Activated naive CD8-positive, alpha-beta T cell treated with anti-CD3 and anti-CD28 coated beads, Interleukin-2, amount 50 U/mL, for 16 hours (primary cell): ENCODE measurements around the gene SEC14L1.

ENCODE experiments used
- DNase-seq: peaks from one replicate; pipeline ENCODE4 v3.0.0-alpha.2; 2020; ENCODE audit warnings: low read depth, low spot score

The SEC14L1 gene

GRCh38 chr17:77191244-77191643, 50.5 kb downstream of the SEC14L1 start:
- DNase-seq, result no peak

- DNase-seq, result no peak
Observed at GRCh38 chr17:77193653-77194052, 52.9 kb downstream of the SEC14L1 start.

GRCh38 chr17:77194179-77194578, 53.4 kb downstream of the SEC14L1 start:
- no peak for DNase-seq

- DNase-seq, result no peak
Observed at GRCh38 chr17:77196251-77196650, 55.5 kb downstream of the SEC14L1 start.

GRCh38 chr17:77197115-77197514, 56.3 kb downstream of the SEC14L1 start:
- no peak for DNase-seq

- no peak for DNase-seq
Observed at GRCh38 chr17:77200711-77201110, 59.9 kb downstream of the SEC14L1 start.

- no peak for DNase-seq
Observed at GRCh38 chr17:77203436-77203835, 62.7 kb downstream of the SEC14L1 start.

GRCh38 chr17:77203846-77204245, 63.1 kb downstream of the SEC14L1 start:
- no peak for DNase-seq

GRCh38 chr17:77204536-77204935, 63.8 kb downstream of the SEC14L1 start:
- no peak for DNase-seq

- no peak for DNase-seq
Observed at GRCh38 chr17:77205396-77206125, 64.8 kb downstream of the SEC14L1 start.

GRCh38 chr17:77206158-77206956, 65.6 kb downstream of the SEC14L1 start:
- DNase-seq, result no peak

GRCh38 chr17:77207689-77208216, 67.0 kb downstream of the SEC14L1 start:
- DNase-seq, result no peak

GRCh38 chr17:77208217-77208808, 67.5 kb downstream of the SEC14L1 start:
- DNase-seq, result no peak

GRCh38 chr17:77208856-77209255, 68.1 kb downstream of the SEC14L1 start:
- DNase-seq, result no peak

- DNase-seq, result no peak
Observed at GRCh38 chr17:77209330-77209748, 68.6 kb downstream of the SEC14L1 start.

GRCh38 chr17:77210331-77210730, 69.6 kb downstream of the SEC14L1 start:
- no peak for DNase-seq

- no peak for DNase-seq
Observed at GRCh38 chr17:77210946-77211541, 70.3 kb downstream of the SEC14L1 start.

GRCh38 chr17:77211681-77212080, 70.9 kb downstream of the SEC14L1 start:
- no peak for DNase-seq

- DNase-seq, result no peak
Observed at GRCh38 chr17:77212081-77212832, 71.5 kb downstream of the SEC14L1 start.

- no peak for DNase-seq
Observed at GRCh38 chr17:77212833-77213777, 72.3 kb downstream of the SEC14L1 start.
